Activated naive CD4-positive, alpha-beta T cell treated with anti-CD3 and anti-CD28 coated beads, Interleukin-2, amount 50 U/mL, for 24 hours (primary cell): ENCODE data around the gene HJV.
"Not testable (repeated sequence)": the region's sequence is repeated elsewhere in the genome, so short reads cannot be mapped to it uniquely, and the experiment has no call there.

Experiments
- H3K27ac Mint-ChIP-seq: one replicate; pipeline ENCODE4 v1.8.0; 2021; ENCODE audit warnings: mild to moderate bottlenecking, mixed read lengths
- H3K27me3 Mint-ChIP-seq: one replicate; pipeline ENCODE4 v1.8.0; 2021; ENCODE audit warnings: mixed read lengths
- H3K36me3 Mint-ChIP-seq: one replicate; pipeline ENCODE4 v1.8.0; 2021; ENCODE audit warnings: mixed read lengths
- H3K4me1 Mint-ChIP-seq: one replicate; pipeline ENCODE4 v1.8.0; 2021; ENCODE audit warnings: mixed read lengths
- H3K4me3 Mint-ChIP-seq: one replicate; pipeline ENCODE4 v1.8.0; 2021; ENCODE audit warnings: mild to moderate bottlenecking, mixed read lengths
- H3K9me3 Mint-ChIP-seq: one replicate; pipeline ENCODE4 v1.8.0; 2021; ENCODE audit warnings: mixed read lengths

HJV gene

GRCh38 chr1:146021622-146022402, at the start of gene HJV:
Gene HJV (minus strand): TSS chr1:146021735. CDS start chr1:146020231, 1,504 bp downstream.
- no peaks in the 10 kb centered on the region for H3K9me3 Mint-ChIP-seq
- peaks cover 4% of the 10 kb centered on the region for H3K4me1 Mint-ChIP-seq
- no peaks in the 10 kb centered on the region for H3K36me3 Mint-ChIP-seq
- no peak within 1 kb of the TSS for H3K4me3 Mint-ChIP-seq
- H3K27me3 Mint-ChIP-seq: peaks cover 38% of the 10 kb centered on the region
- no peak within 1 kb of the TSS for H3K27ac Mint-ChIP-seq

- not testable (repeated sequence) for H3K4me1 Mint-ChIP-seq, H3K4me3 Mint-ChIP-seq, H3K27ac Mint-ChIP-seq, H3K9me3 Mint-ChIP-seq, H3K27me3 Mint-ChIP-seq, H3K36me3 Mint-ChIP-seq
Measured at GRCh38 chr1:146059148-146059547, 37.6 kb upstream of the HJV start.

GRCh38 chr1:146051852-146052676, 30.5 kb upstream of the HJV start:
- Mint-ChIP-seq H3K4me1 (peaks cover 36% of the 10 kb centered on the region), H3K27ac (peak overlapping the region; percentile 98), H3K4me3 (peak overlapping the region; percentile 89)
- not testable (repeated sequence) for H3K9me3 Mint-ChIP-seq, H3K36me3 Mint-ChIP-seq, H3K27me3 Mint-ChIP-seq

- Mint-ChIP-seq H3K36me3 (no peaks in the 10 kb centered on the region), H3K4me3 (peak overlapping the region; percentile 89), H3K27me3 (no peaks in the 10 kb centered on the region), H3K27ac (peak overlapping the region; percentile 98), H3K9me3 (no peaks in the 10 kb centered on the region), H3K4me1 (peaks cover 36% of the 10 kb centered on the region)
Measured at GRCh38 chr1:146051452-146051851, 29.9 kb upstream of the HJV start.

GRCh38 chr1:146050652-146050963, 29.1 kb upstream of the HJV start:
- not testable (repeated sequence) for H3K4me3 Mint-ChIP-seq, H3K27me3 Mint-ChIP-seq, H3K27ac Mint-ChIP-seq, H3K9me3 Mint-ChIP-seq, H3K36me3 Mint-ChIP-seq
- H3K4me1 Mint-ChIP-seq: peaks cover 36% of the 10 kb centered on the region

GRCh38 chr1:146049866-146050651, 28.5 kb upstream of the HJV start:
- H3K36me3 Mint-ChIP-seq, H3K27me3 Mint-ChIP-seq, H3K27ac Mint-ChIP-seq, H3K9me3 Mint-ChIP-seq: not testable (repeated sequence)
- peaks cover 36% of the 10 kb centered on the region for H3K4me1 Mint-ChIP-seq
- H3K4me3 Mint-ChIP-seq: peak overlapping the region; percentile 37

- Mint-ChIP-seq H3K27me3 (no peaks in the 10 kb centered on the region), H3K36me3 (no peaks in the 10 kb centered on the region), H3K9me3 (no peaks in the 10 kb centered on the region), H3K4me3 (no peak overlapping the region), H3K4me1 (peaks cover 36% of the 10 kb centered on the region), H3K27ac (no peak overlapping the region)
Measured at GRCh38 chr1:146049436-146049835, 27.9 kb upstream of the HJV start.

- H3K9me3 Mint-ChIP-seq, H3K27me3 Mint-ChIP-seq, H3K36me3 Mint-ChIP-seq, H3K27ac Mint-ChIP-seq, H3K4me3 Mint-ChIP-seq: not testable (repeated sequence)
- peaks cover 36% of the 10 kb centered on the region for H3K4me1 Mint-ChIP-seq
Measured at GRCh38 chr1:146048514-146049115, 27.1 kb upstream of the HJV start.

GRCh38 chr1:146046664-146047063, 25.1 kb upstream of the HJV start:
- no peaks in the 10 kb centered on the region for H3K27me3 Mint-ChIP-seq
- H3K36me3 Mint-ChIP-seq: no peaks in the 10 kb centered on the region
- no peaks in the 10 kb centered on the region for H3K9me3 Mint-ChIP-seq
- no peak overlapping the region for H3K4me3 Mint-ChIP-seq
- peaks cover 28% of the 10 kb centered on the region for H3K4me1 Mint-ChIP-seq
- no peak overlapping the region for H3K27ac Mint-ChIP-seq

- peak overlapping the region; percentile 100 for H3K27ac Mint-ChIP-seq
- H3K36me3 Mint-ChIP-seq: no peaks in the 10 kb centered on the region
- peaks cover 38% of the 10 kb centered on the region for H3K4me1 Mint-ChIP-seq
- peaks cover 5% of the 10 kb centered on the region for H3K27me3 Mint-ChIP-seq
- H3K9me3 Mint-ChIP-seq: no peaks in the 10 kb centered on the region
- H3K4me3 Mint-ChIP-seq: peak overlapping the region; percentile 98
Measured at GRCh38 chr1:146039844-146040194, 18.3 kb upstream of the HJV start.

GRCh38 chr1:146036965-146037646, 15.6 kb upstream of the HJV start:
- Mint-ChIP-seq H3K9me3 (no peaks in the 10 kb centered on the region), H3K27me3 (peaks cover 5% of the 10 kb centered on the region), H3K27ac (peak overlapping the region; percentile 100), H3K4me3 (peak overlapping the region; percentile 98), H3K4me1 (peaks cover 43% of the 10 kb centered on the region), H3K36me3 (no peaks in the 10 kb centered on the region)

GRCh38 chr1:146036241-146036964, 14.9 kb upstream of the HJV start:
- H3K4me3 Mint-ChIP-seq: peak overlapping the region; percentile 98
- no peaks in the 10 kb centered on the region for H3K36me3 Mint-ChIP-seq
- H3K9me3 Mint-ChIP-seq: no peaks in the 10 kb centered on the region
- H3K4me1 Mint-ChIP-seq: peaks cover 43% of the 10 kb centered on the region
- H3K27me3 Mint-ChIP-seq: peaks cover 5% of the 10 kb centered on the region
- peak overlapping the region; percentile 100 for H3K27ac Mint-ChIP-seq

GRCh38 chr1:146035048-146035423, 13.5 kb upstream of the HJV start:
- no peaks in the 10 kb centered on the region for H3K9me3 Mint-ChIP-seq
- H3K4me1 Mint-ChIP-seq: peaks cover 43% of the 10 kb centered on the region
- peaks cover 5% of the 10 kb centered on the region for H3K27me3 Mint-ChIP-seq
- H3K36me3 Mint-ChIP-seq: no peaks in the 10 kb centered on the region
- peak overlapping the region; percentile 98 for H3K4me3 Mint-ChIP-seq
- H3K27ac Mint-ChIP-seq: peak overlapping the region; percentile 99

- H3K4me3 Mint-ChIP-seq: no peak overlapping the region
- peaks cover 31% of the 10 kb centered on the region for H3K4me1 Mint-ChIP-seq
- H3K9me3 Mint-ChIP-seq: no peaks in the 10 kb centered on the region
- H3K27me3 Mint-ChIP-seq: peaks cover 3% of the 10 kb centered on the region
- no peaks in the 10 kb centered on the region for H3K36me3 Mint-ChIP-seq
- peak overlapping the region; percentile 8 for H3K27ac Mint-ChIP-seq
Measured at GRCh38 chr1:146032631-146033219, 11.2 kb upstream of the HJV start.
